Fibroblast of mammary gland (primary cell): ENCODE data around the gene PBX1.

Experiments
- DNase-seq: peaks from one replicate; pipeline ENCODE4 v3.0.0-alpha.2; 2010; ENCODE audit warnings: low read depth
- H3K4me3 ChIP-seq: 2 replicates; pipeline ENCODE4 v1.5.1; 2011; ENCODE audit warnings: low read depth, mild to moderate bottlenecking, low read length, moderate library complexity; ENCODE audit not compliant: control insufficient read depth
- TF ChIP-seq, protein P1 (sequence below): conservative IDR thresholded peaks from 2 replicates; pipeline ENCODE4 v1.5.1; 2011; ENCODE audit warnings: low read depth, low read length, inconsistent platforms; ENCODE audit not compliant: control insufficient read depth, insufficient read depth

Gene PBX1

DNA sequence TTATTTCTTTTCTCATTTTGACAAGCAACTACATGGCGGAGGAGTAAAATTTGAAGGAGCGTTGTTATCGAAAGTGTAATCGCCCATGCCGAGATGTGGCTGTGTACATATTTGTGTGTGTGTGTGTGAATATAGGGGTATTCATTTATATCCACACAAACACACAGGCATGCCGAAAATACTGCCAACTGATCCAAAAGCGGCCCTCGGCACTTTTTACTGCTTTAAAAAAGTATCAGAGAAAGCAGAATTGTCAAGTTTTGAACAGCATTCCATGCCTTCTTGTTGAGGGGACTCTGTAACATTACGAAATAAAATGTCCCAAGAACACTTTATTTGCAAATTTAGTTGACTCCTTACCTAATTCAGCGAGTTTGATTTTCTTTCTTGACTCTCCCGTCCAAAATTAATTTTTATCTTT lies 1.1 kb downstream of the PBX1 start:
- H3K4me3 ChIP-seq: peak overlapping the region; percentile 70
- TF ChIP-seq, protein P1, sequence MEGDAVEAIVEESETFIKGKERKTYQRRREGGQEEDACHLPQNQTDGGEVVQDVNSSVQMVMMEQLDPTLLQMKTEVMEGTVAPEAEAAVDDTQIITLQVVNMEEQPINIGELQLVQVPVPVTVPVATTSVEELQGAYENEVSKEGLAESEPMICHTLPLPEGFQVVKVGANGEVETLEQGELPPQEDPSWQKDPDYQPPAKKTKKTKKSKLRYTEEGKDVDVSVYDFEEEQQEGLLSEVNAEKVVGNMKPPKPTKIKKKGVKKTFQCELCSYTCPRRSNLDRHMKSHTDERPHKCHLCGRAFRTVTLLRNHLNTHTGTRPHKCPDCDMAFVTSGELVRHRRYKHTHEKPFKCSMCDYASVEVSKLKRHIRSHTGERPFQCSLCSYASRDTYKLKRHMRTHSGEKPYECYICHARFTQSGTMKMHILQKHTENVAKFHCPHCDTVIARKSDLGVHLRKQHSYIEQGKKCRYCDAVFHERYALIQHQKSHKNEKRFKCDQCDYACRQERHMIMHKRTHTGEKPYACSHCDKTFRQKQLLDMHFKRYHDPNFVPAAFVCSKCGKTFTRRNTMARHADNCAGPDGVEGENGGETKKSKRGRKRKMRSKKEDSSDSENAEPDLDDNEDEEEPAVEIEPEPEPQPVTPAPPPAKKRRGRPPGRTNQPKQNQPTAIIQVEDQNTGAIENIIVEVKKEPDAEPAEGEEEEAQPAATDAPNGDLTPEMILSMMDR: no peak
- no peak for DNase-seq

DNA sequence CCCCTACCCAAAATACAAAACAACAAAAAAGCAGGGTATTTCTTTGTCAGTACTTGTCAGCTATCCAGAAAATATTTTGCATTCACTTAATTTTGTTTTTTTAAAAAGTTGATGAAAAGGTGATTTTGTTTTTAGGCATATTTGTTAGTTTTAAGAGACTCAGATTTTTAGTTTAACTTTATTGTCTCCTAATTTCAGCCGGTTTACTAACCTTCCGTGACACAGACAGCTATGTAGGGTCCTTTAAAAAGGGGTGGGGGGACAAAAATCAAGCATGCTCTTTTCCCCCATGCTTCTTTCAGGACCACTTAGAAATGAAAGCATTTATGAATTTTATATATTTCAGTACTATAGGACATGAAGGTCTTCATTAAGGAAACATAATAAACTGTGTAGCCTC lies 1.6 kb downstream of the PBX1 start:
- TF ChIP-seq, protein P1: no peak
- H3K4me3 ChIP-seq: peak overlapping the region; percentile 70
- no peak for DNase-seq

DNA sequence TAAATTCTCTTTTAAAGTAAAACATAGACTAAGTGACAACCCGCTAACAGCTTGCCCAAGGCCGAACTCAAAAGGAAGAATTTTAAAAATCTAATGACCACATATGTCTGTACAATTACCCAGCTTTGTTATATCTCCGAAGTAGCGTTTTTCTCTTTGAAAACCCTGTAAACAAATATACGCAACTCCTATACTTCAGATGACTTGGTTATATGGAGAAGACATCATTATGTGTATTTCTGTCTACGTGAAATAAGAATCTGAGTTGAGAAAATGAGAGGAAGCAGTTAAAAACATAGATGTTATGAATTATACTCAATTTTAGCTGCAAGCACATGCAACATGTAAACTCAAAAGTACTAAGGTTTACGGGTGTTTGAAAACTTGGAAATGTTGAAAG lies 2.0 kb downstream of the PBX1 start:
- DNase-seq: no peak
- H3K4me3 ChIP-seq: peak overlapping the region; percentile 70
- TF ChIP-seq, protein P1: no peak

- peak overlapping the region; percentile 70 for H3K4me3 ChIP-seq
These were observed 2.5 kb downstream of the PBX1 start for GRCh38 chr1:164561472-164561871.

GRCh38 chr1:164562061-164562460 lies 3.1 kb downstream of the PBX1 start:
- peak overlapping the region; percentile 70 for H3K4me3 ChIP-seq
- TF ChIP-seq, protein P1: no peak
- DNase-seq: no peak

More at GRCh38 chr1:164561472-164561871, 2.5 kb downstream of the PBX1 start:
- DNase-seq: peak; percentile 45
- TF ChIP-seq, protein P1: no peak

GRCh38 chr1:164562511-164562910 lies 3.5 kb downstream of the PBX1 start:
- peak; percentile 45 for DNase-seq
- TF ChIP-seq, protein P1: no peak
- peak overlapping the region; percentile 70 for H3K4me3 ChIP-seq

DNA sequence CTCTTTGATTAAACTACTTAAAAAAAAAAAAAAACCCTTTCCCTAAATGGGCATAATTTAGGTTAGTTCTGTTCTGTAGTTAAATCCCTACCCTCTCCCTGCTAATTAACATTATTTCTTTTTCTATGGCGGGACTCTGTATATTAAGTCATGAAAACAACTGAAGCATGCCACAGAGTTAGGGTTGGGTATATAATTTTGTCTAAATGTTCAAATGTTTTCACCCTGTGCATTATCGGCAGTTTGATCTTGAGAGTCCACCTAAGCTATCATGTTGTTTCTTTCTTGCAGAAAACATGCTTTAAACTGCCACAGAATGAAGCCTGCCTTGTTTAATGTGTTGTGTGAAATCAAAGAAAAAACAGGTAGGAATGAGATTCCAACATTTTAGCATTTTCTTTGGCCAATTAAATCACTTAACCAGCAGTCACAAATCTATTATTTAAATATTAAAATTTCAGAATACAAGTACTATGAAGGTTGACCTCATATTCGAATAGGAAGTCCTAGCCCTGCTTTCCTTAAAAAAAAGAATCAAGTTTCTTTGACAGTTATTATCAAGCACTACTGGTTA lies 4.0 kb downstream of the PBX1 start:
- TF ChIP-seq, protein P1: no peak
- peak overlapping the region; percentile 70 for H3K4me3 ChIP-seq
- DNase-seq: no peak
